M059J (cell line): ENCODE measurements around the gene SKIDA1. TPM values are rescaled to one million over a fixed set of nuclear protein-coding genes. Genes with fewer than 3 reads are reported as not detected.

Source experiments
- DNase-seq: peaks from one replicate; pipeline ENCODE4 v3.0.0-alpha.2; 2012; ENCODE audit warnings: low read depth
- total RNA-seq: library from RNA; depleted of rRNA; stranded (reverse); fragments of >200 nt; shearing (Covaris generic); gene quantifications from 2 replicates; pipeline ENCODE4 v1.2.3, GENCODE V29; 2014

SKIDA1 gene
- total RNA-seq, 1 experiment from 2014 or later: 1.9 TPM

- peak; percentile 58 for DNase-seq
Measured at GRCh38 chr10:21517134-21518031, 8.1 kb downstream of the SKIDA1 start.

- peak; percentile 57 for DNase-seq
Measured at GRCh38 chr10:21516242-21517131, 9.0 kb downstream of the SKIDA1 start.

- peak; percentile 25 for DNase-seq
Measured at GRCh38 chr10:21515361-21516241, 9.9 kb downstream of the SKIDA1 start.

- DNase-seq: peak; percentile 24
Measured at GRCh38 chr10:21514818-21515351, 10.6 kb downstream of the SKIDA1 start.

- peak; percentile 8 for DNase-seq
Measured at GRCh38 chr10:21514129-21514817, 11.2 kb downstream of the SKIDA1 start.

- DNase-seq: no peak
Measured at GRCh38 chr10:21513405-21513788, 12.1 kb downstream of the SKIDA1 start.

GRCh38 chr10:21512573-21513404 lies 12.7 kb downstream of the SKIDA1 start:
- no peak for DNase-seq

- DNase-seq: peak; percentile 4
Measured at GRCh38 chr10:21511946-21512572, 13.4 kb downstream of the SKIDA1 start.

GRCh38 chr10:21511095-21511570 lies 14.3 kb downstream of the SKIDA1 start:
- DNase-seq: peak; percentile 1

GRCh38 chr10:21510241-21511094 lies 15.0 kb downstream of the SKIDA1 start:
- DNase-seq: peak; percentile 1

- no peak for DNase-seq
Measured at GRCh38 chr10:21509341-21510240, 15.9 kb downstream of the SKIDA1 start.

- DNase-seq: no peak
Measured at GRCh38 chr10:21508706-21509331, 16.7 kb downstream of the SKIDA1 start.

GRCh38 chr10:21507150-21507549 lies 18.3 kb downstream of the SKIDA1 start:
- DNase-seq: no peak

GRCh38 chr10:21506351-21506750 lies 19.1 kb downstream of the SKIDA1 start:
- no peak for DNase-seq

- no peak for DNase-seq
Measured at GRCh38 chr10:21505711-21506278, 19.7 kb downstream of the SKIDA1 start.

GRCh38 chr10:21503542-21503941 lies 21.9 kb downstream of the SKIDA1 start:
- DNase-seq: no peak
